Measurements from ENCODE around the gene SCN8A.
A peak's percentile ranks its signal among the peaks of the same experiment; 100 is the strongest.

The SCN8A gene

DNA sequence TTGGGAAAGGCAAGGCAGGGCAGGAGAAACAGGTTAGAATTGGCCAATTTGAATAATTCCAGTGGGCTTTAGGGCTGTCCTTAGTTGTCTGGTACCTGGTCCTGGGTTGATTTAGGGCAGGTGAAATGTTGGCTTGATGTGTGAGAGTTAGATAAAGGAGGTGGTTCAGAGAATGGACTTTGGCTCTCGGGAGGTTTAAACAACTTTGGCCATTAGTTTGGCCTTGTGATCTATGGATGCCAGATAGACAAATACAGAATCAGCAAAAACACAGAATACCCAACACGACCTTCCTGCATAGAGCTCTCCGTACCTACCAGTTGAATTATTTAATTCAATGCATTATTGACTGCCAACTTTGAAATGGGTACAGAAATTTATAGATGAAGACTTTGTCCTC, 35.1 kb downstream of the SCN8A start:
- TF ChIP-seq, protein P1, sequence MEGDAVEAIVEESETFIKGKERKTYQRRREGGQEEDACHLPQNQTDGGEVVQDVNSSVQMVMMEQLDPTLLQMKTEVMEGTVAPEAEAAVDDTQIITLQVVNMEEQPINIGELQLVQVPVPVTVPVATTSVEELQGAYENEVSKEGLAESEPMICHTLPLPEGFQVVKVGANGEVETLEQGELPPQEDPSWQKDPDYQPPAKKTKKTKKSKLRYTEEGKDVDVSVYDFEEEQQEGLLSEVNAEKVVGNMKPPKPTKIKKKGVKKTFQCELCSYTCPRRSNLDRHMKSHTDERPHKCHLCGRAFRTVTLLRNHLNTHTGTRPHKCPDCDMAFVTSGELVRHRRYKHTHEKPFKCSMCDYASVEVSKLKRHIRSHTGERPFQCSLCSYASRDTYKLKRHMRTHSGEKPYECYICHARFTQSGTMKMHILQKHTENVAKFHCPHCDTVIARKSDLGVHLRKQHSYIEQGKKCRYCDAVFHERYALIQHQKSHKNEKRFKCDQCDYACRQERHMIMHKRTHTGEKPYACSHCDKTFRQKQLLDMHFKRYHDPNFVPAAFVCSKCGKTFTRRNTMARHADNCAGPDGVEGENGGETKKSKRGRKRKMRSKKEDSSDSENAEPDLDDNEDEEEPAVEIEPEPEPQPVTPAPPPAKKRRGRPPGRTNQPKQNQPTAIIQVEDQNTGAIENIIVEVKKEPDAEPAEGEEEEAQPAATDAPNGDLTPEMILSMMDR (conservative IDR thresholded peaks at IDR 0.05; ENCODE audit: low read length), result no peak
- no peak overlapping the region for H3K4me3 ChIP-seq (ENCODE audit: low read length)
- no peak for DNase-seq (ENCODE audit: low read depth)

DNA sequence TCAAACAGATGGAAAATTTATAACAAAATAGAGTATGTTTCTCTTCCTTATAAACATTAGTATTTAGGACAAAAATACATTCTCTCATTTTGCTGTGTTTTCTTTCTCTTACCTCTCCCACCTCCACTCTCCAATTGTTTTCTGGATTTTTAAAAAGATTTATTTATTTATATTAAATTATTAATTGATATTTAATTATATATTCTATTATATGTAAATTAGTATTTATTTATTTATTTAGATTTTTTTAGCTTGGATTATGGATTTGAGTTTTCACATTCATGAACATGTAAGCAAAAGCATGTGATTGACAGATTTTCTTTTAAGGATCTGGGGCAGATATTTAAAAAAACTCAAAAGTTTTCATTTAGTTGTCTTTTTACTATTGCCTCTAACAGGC, 35.6 kb downstream of the SCN8A start:
- H3K4me3 ChIP-seq (ENCODE audit: low read length), result no peak overlapping the region
- TF ChIP-seq, protein P1 (conservative IDR thresholded peaks at IDR 0.05; ENCODE audit: low read length), result no peak
- no peak for DNase-seq (ENCODE audit: low read depth)

DNA sequence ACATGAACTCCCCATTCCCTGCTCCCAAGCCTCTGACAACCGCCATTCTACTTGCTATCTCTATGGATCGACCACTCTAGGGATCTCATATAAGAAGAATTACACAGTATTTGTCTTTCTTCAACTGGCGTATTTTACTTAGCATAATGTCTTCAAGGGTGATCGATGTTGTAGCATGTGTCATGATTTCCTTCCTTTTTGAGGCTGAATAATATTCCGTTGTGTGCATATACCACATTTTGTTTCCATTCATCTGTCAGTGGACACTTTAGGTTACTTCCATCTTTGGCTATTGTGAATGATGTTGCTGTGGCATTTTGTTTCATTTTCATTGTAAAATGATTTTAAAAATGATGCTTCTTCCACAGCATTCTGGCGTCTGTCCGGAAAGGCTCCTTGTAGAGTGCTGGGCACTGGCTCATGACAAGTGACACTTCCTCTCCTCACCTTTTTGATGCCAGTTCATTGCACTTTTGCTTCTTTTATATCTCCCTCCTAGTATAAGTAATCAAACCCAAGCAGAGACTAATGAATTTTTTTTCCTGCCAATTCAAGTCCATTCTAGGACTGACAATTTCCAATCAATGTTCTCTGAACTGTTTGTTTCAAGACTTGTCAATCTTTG, 39.3 kb downstream of the SCN8A start:
- no peak for DNase-seq (ENCODE audit: low read depth)
- H3K4me3 ChIP-seq (ENCODE audit: low read length), result no peak overlapping the region
- TF ChIP-seq, protein P1 (conservative IDR thresholded peaks at IDR 0.05; ENCODE audit: low read length), result no peak

DNA sequence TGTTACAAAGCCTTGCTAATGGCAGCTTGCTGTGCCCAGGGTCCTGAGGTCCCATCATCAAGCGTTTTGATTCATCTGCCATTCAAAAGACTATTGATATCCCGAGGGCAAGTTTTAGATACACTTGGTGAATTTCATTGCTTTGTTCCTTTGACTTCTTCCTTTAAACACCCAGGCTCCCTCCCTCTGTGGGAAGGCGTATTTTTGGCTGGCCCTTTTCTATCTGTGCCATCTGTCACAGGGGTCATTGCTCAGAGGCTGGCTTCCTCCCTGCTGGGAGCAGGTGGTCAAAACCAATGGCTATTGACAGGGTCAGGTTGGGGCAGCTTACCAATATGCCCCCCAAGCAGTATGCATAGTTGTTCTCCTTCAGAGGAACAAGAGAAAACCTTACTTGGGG, 40.0 kb downstream of the SCN8A start:
- TF ChIP-seq, protein P1 (conservative IDR thresholded peaks at IDR 0.05; ENCODE audit: low read length), result no peak
- H3K4me3 ChIP-seq (ENCODE audit: low read length), result no peak overlapping the region
- no peak for DNase-seq (ENCODE audit: low read depth)

DNA sequence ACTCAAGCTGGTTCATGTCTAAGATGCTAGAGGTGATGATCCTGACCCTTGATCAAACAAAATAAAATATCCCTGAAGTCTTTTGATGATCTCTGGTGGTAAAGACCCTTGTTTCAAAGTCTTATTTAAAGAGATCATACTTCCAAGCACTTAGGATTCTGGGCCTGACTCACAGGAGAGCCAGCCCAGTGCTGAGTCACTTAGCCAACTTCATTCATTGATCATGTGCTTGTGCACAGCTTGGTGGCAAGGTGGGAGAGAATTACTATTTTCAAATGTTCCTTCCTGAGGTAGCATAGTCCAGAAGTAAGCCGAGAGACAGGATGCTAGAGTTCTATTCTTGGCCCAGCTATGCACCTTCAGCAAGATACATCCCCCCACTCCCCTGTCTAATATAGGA, 40.6 kb downstream of the SCN8A start:
- DNase-seq (ENCODE audit: low read depth), result peak; percentile 51
- no peak overlapping the region for H3K4me3 ChIP-seq (ENCODE audit: low read length)
- TF ChIP-seq, protein P1 (conservative IDR thresholded peaks at IDR 0.05; ENCODE audit: low read length), result no peak

DNA sequence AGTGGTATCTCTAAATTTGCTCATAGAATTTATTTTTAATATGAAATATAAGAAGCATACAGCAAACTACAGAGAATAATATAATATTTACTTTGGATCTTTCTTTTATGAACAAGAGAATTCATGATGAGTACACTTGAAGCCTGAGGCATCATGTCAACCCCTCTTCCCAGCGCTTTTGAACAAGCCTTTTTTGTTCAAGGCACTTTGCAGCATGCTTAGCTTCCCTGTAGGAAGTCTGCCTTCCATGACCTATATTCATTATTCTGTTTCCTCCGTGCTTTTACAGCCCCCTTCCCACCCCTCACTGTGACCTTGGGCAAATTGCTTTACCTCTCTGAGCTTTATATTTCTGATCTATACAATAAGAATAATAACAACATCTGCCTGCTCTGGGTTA, 41.6 kb downstream of the SCN8A start:
- TF ChIP-seq, protein P1 (conservative IDR thresholded peaks at IDR 0.05; ENCODE audit: low read length), result no peak
- DNase-seq (ENCODE audit: low read depth), result no peak
- no peak overlapping the region for H3K4me3 ChIP-seq (ENCODE audit: low read length)

DNA sequence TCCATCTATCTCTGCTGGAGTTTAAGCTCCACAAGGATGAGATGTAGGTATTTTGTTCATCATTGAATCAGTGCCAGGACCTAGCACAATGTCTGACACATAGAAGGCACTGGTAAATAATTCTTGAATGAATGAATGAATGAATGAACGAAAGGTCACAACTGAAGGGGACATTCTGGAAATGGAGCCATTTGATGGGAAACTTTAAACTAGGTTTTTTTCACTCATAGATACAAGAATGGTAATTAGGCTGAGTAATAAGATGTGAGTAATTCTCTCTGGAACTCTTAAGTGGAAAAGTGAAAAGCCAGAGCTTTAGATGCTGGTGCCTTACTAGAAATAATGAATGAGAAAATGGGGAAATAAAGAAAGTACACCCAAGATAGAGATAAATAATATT, 44.3 kb downstream of the SCN8A start:
- H3K4me3 ChIP-seq (ENCODE audit: low read length), result no peak overlapping the region
- TF ChIP-seq, protein P1 (conservative IDR thresholded peaks at IDR 0.05; ENCODE audit: low read length), result no peak
- DNase-seq (ENCODE audit: low read depth), result peak; percentile 28
